Mucosa of descending colon (tissue), 3 donors: ENCODE data around the gene GCNT1. TPM values are rescaled to one million over a fixed set of nuclear protein-coding genes. Genes with fewer than 3 reads are reported as not detected.

ENCODE experiments used
- ATAC-seq: fragments of 200-7000 bp; cut with Tn5 transposase; one replicate; pipeline ENCODE4 v1.9.1; 2020; ENCODE audit warnings: mild to moderate bottlenecking, moderate library complexity
- DNase-seq, 3 donors: peaks; one replicate each; pipeline ENCODE4 v3.0.0-alpha.2; 2020
- H3K36me3 ChIP-seq: fragments of 200-600 bp; one replicate; pipeline ENCODE4 v1.8.0; 2021; ENCODE audit warnings: low read depth, mild to moderate bottlenecking
- H3K4me1 ChIP-seq: fragments of 200-600 bp; one replicate; pipeline ENCODE4 v1.8.0; 2021; ENCODE audit warnings: low read depth, mild to moderate bottlenecking
- H3K4me3 ChIP-seq: fragments of 200-600 bp; one replicate; pipeline ENCODE4 v1.8.0; 2021; ENCODE audit warnings: mild to moderate bottlenecking
- H3K9me3 ChIP-seq: fragments of 200-600 bp; one replicate; pipeline ENCODE4 v1.8.0; 2021; ENCODE audit warnings: mild to moderate bottlenecking
- CTCF ChIP-seq: fragments of 200-600 bp; IDR thresholded peaks from one replicate; pipeline ENCODE4 v1.8.0; 2022; ENCODE audit warnings: antibody characterized with exemption, mild to moderate bottlenecking
- intact Hi-C, 2 donors: fragments of 100-400 bp; cut with DNase I in 1 of 2; cut with micrococcal nuclease in 1 of 2; formaldehyde crosslinking; loops; one replicate each; pipeline versions ENCODE4 v1.11.0 to v1.11.1; 2022; cut with DNase I, micrococcal nuclease
- total RNA-seq, 3 donors: library from RNA; stranded (reverse); fragmentation: NEBNext Ultra II Directional in 2 of 3; extraction: Animal tissue kit (Norgen Biotek cat#: 25700) in 2 of 3; gene quantifications; one replicate each; pipeline versions ENCODE4 v1.2.1 to v1.2.4, GENCODE V29; 2021 to 2023
- donor health status: DM: no; HTN: no; CAD: no; lungs with moderate emphysema.
- donor health status: DM: no; HTN: no; CAD: no.
- donor health status: DM: no; HTN: yes; CAD: no.

Gene GCNT1
- total RNA-seq, 3 donors from 2014 or later = 16.4 to 38.1 (median 28.1) TPM

GRCh38 chr9:76552751-76553455 is 93.9 kb downstream of the GCNT1 start:
- H3K9me3 ChIP-seq = no peaks in the 10 kb centered on the region
- no peak for TF ChIP-seq CTCF
- H3K4me1 ChIP-seq = no peaks in the 10 kb centered on the region
- intact Hi-C loops = no loop called here
- H3K36me3 ChIP-seq = no peaks in the 10 kb centered on the region
- no peak for DNase-seq
- H3K4me3 ChIP-seq = no peak overlapping the region
- ATAC-seq = no peak

DNA sequence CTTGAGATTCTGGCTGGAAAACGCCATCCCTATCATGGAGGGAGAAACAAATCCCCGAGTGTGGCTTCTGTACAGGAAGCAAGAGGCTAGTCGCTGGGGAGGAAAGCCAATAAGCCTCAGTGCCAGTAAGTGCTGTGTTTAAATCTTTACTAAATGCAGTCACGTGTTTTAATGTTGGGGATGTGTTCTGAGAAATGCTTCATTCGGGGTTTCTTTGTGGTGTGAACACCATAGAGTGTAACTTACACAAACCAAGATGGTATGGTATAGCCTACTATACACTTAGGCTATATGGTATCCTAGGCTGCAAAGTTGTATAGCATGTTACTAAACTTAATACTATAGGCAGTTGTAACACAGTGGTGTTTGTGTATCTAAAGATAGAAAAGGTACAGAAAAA is 94.7 kb downstream of the GCNT1 start:
- intact Hi-C loops = no loop called here
- ATAC-seq (no peak), DNase-seq (no peak)
- Histone ChIP-seq H3K4me1 (no peaks in the 10 kb centered on the region), H3K36me3 (no peaks in the 10 kb centered on the region), H3K9me3 (no peaks in the 10 kb centered on the region), H3K4me3 (no peak overlapping the region)
- TF ChIP-seq CTCF = no peak

Other genes starting within 250 kb of the GCNT1 start
- gene RFK, start 64.8 kb upstream of the GCNT1 start, total RNA-seq = 10 to 100 TPM; 55.6 to 86.2 (median 80.8) TPM